Measurements from ENCODE around the gene SFT2D3.

Gene SFT2D3

GRCh38 chr2:127702395-127703009 lies 1.2 kb downstream of the SFT2D3 start:
- H3K4me3 ChIP-seq (replicated peaks; ENCODE audit: low read depth, low read length): peak overlapping the region; percentile 74
- TF ChIP-seq CTCF (IDR thresholded peaks at IDR 0.05; ENCODE audit: low read length, missing control alignments): no peak
- DNase-seq (ENCODE audit: low read depth): no peak

DNA sequence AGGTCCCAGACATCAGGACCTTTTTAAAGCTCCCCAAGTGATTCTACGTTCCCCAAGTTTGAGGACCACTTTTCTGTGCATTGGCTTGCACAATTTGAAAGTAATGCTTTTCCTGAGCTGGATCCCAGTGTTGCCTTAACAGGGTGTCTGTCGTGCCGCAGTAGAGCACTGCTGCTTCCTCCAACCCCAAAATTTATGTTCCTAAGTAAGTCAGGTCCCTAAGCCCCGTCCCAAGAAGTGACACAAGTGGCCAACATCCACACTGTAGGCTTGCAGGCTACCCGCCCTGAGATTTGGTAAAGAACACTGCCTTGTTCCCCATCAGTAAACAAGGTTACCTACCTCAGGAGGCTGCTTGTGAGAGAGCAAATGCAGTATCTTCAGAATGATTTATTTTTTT lies 2.0 kb downstream of the SFT2D3 start:
- H3K4me3 ChIP-seq (replicated peaks; ENCODE audit: low read depth, low read length): no peak overlapping the region
- no peak for DNase-seq (ENCODE audit: low read depth)
- no peak for TF ChIP-seq CTCF (IDR thresholded peaks at IDR 0.05; ENCODE audit: low read length, missing control alignments)

DNA sequence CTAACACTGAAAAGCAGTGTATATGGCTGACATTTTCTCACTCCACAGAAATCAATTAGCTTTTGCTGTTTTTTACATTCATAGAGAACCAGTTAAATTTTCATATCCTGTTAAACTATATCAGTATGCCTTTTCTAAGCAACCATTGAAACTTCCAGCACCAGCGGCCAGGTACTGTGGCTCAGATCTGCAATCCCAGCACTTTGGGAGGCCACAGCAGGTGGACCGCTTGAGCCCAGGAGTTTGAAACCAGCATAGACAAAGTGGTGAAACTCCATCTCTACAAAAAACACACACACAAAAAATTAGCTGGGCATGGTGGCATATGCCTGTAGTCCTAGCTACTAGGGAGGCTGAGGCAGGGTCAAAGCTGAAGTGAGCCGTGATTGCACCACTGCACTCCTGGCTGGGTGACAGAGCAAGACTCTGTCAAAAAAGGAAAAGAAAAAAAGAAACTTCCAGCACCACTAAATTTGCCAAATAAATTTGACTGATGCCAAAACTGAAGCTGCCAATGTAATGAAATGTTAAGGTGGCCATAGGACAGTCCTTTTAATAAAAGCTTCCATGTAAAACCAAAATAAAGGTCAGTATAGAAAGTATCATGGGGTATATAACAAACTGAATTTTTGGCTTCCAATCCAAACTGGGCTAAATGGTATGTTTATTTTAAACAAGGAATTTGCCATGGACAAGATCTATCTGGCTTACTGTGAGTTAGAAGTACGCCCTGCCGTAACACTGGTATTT lies 3.5 kb downstream of the SFT2D3 start:
- no peak overlapping the region for H3K4me3 ChIP-seq (replicated peaks; ENCODE audit: low read depth, low read length)
- no peak for DNase-seq (ENCODE audit: low read depth)
- TF ChIP-seq CTCF (IDR thresholded peaks at IDR 0.05; ENCODE audit: low read length, missing control alignments): no peak

DNA sequence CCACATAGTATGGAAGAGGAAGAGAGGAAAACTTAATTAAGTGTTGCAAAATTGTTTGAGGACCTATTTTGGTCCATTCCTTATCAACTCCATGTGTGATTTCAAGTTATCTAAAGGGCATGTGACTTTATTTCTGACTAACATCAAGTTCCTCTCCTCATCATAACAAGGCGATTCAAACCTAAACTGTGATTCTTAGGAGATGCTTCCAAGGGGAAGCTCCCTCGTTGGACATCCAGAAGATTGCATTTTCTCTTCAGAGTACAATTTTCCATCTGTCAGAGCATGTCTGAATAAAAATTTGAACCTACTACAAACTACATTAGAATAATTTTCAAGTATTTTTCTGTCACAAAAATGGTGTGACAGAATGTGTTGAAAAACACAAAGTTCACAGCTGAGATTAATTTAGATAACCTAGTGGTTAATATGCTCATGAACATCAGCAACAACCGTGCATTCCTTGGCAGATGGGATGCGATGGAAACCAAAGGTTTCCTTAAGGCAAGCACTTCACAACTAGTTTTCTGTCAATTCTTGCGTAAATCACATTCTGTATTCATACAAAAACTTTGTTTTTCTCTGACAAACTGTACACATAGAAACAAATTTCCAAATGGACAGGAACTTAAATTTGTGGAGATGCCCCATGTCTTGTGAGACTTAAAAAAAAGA lies 4.2 kb downstream of the SFT2D3 start:
- TF ChIP-seq CTCF (IDR thresholded peaks at IDR 0.05; ENCODE audit: low read length, missing control alignments): no peak
- no peak overlapping the region for H3K4me3 ChIP-seq (replicated peaks; ENCODE audit: low read depth, low read length)
- DNase-seq (ENCODE audit: low read depth): peak; percentile 43

GRCh38 chr2:127706215-127706990 lies 5.1 kb downstream of the SFT2D3 start:
- no peak overlapping the region for H3K4me3 ChIP-seq (replicated peaks; ENCODE audit: low read depth, low read length)
- TF ChIP-seq CTCF (IDR thresholded peaks at IDR 0.05; ENCODE audit: low read length, missing control alignments): no peak
- DNase-seq (ENCODE audit: low read depth): no peak

DNA sequence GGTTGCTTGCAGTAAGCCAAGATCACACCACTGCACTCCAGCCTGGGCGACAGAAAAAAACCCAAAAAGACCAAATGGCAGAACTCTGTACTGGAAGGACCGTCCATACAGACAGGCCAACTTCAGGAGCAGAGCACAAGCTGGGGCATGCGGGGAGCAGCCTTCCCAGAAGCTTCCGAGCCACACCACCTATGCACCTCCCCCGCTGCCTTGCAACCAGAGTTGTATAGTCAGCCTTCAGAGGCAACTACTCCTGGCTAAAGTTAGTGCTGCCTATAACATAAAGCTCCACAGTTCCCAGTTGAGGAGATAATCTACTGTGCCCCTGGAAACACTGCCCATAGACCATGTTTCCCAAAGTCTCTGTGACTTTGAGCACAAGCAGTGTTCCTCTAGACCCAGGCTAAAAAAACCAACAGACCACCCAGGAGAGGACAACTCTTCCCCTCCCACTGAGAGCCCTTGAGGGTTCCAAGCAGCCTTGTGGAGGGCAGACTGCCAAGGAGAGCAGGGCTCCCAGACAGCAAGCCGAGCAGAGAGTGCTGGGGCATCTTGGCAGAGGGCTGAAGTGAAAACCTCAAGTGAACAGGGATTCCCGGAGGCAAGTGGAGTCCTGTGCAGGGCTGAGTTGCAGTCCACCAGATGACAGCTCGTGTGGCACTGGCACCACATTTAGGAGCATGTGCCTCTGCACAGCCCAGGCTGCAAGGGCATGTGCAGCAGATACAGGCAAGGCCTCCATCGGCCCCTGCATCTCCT lies 6.8 kb downstream of the SFT2D3 start:
- no peak for TF ChIP-seq CTCF (IDR thresholded peaks at IDR 0.05; ENCODE audit: low read length, missing control alignments)
- H3K4me3 ChIP-seq (replicated peaks; ENCODE audit: low read depth, low read length): no peak overlapping the region
- no peak for DNase-seq (ENCODE audit: low read depth)

Data from fibroblast of pulmonary artery (primary cell).